Neutrophil (primary cell): ENCODE results near the gene PDCL3.

Source experiments
- H3K27ac ChIP-seq: fragments of 200-600 bp; sonication (generic); 2 replicates; pipeline ENCODE4 v1.5.1; 2016; ENCODE audit warnings: mild to moderate bottlenecking, moderate library complexity
- H3K27me3 ChIP-seq: fragments of 200-600 bp; sonication (generic); 2 replicates; pipeline ENCODE4 v1.6.0; 2016; ENCODE audit warnings: mild to moderate bottlenecking
- H3K36me3 ChIP-seq: fragments of 200-600 bp; sonication (generic); 2 replicates; pipeline ENCODE4 v1.5.1; 2017
- H3K4me1 ChIP-seq, 2 experiments: fragments of 200-600 bp in 1 of 2; sonication (generic) in 1 of 2; 1 replicate in 1 of 2; 2 replicates in 1 of 2; pipeline versions ENCODE4 v1.5.1 to v1.6.1; 2013 to 2016; ENCODE audit warnings: low read depth in 1 of 2, low read length in 1 of 2, mild to moderate bottlenecking in 1 of 2, moderate library complexity in 1 of 2; ENCODE audit not compliant: control insufficient read depth in 1 of 2, insufficient read depth in 1 of 2
- H3K4me3 ChIP-seq, 2 experiments: fragments of 200-600 bp in 1 of 2; sonication (generic) in 1 of 2; 1 replicate in 1 of 2; 2 replicates in 1 of 2; pipeline ENCODE4 v1.5.1; 2013 to 2016; ENCODE audit warnings: low read depth in 1 of 2, low read length in 1 of 2, mild to moderate bottlenecking in 1 of 2, moderate library complexity in 1 of 2
- H3K9me3 ChIP-seq: fragments of 200-600 bp; sonication (generic); 2 replicates; pipeline ENCODE4 v1.5.1; 2016
- TF ChIP-seq, protein P1 (sequence below): fragments of 200-600 bp; sonication (generic); IDR thresholded peaks from 2 replicates; pipeline ENCODE4 v1.5.1; 2016; ENCODE audit warnings: antibody characterized with exemption

Gene PDCL3

DNA sequence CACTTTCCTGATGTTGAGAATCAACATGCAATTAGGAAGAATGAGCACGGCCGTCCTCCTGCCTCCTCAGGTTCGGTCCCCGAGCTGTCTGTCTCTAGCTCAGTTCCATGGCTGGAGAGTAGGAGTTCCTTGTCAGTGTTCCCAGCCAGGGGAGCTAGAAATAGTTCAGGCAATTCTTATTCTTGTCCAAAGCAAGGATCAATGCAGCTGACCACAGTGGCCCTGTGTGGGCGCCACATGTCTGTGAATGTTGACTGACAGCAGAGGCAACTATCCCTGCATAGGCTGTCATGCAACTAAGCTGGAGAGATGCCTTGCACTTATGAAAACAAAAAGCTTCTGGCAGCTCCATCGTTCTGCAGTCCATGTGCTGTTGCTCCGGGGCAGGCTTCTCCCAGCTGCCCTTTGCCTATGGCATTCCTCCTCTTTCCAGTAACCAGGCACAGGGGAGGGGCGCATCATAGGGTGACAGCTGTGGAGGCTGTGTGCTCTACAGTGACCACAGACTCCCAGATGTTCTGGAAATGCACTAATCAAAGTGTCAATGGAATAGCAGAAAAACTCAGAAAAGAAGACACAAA lies 58.7 kb downstream of the PDCL3 start:
- no peaks in the 10 kb centered on the region for H3K9me3 ChIP-seq
- no peaks in the 10 kb centered on the region for H3K4me1 ChIP-seq
- no peaks in the 10 kb centered on the region for H3K36me3 ChIP-seq
- H3K27ac ChIP-seq = no peak overlapping the region
- TF ChIP-seq, protein P1, sequence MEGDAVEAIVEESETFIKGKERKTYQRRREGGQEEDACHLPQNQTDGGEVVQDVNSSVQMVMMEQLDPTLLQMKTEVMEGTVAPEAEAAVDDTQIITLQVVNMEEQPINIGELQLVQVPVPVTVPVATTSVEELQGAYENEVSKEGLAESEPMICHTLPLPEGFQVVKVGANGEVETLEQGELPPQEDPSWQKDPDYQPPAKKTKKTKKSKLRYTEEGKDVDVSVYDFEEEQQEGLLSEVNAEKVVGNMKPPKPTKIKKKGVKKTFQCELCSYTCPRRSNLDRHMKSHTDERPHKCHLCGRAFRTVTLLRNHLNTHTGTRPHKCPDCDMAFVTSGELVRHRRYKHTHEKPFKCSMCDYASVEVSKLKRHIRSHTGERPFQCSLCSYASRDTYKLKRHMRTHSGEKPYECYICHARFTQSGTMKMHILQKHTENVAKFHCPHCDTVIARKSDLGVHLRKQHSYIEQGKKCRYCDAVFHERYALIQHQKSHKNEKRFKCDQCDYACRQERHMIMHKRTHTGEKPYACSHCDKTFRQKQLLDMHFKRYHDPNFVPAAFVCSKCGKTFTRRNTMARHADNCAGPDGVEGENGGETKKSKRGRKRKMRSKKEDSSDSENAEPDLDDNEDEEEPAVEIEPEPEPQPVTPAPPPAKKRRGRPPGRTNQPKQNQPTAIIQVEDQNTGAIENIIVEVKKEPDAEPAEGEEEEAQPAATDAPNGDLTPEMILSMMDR = no peak
- no peaks in the 10 kb centered on the region for H3K27me3 ChIP-seq
- no peak overlapping the region for H3K4me3 ChIP-seq

DNA sequence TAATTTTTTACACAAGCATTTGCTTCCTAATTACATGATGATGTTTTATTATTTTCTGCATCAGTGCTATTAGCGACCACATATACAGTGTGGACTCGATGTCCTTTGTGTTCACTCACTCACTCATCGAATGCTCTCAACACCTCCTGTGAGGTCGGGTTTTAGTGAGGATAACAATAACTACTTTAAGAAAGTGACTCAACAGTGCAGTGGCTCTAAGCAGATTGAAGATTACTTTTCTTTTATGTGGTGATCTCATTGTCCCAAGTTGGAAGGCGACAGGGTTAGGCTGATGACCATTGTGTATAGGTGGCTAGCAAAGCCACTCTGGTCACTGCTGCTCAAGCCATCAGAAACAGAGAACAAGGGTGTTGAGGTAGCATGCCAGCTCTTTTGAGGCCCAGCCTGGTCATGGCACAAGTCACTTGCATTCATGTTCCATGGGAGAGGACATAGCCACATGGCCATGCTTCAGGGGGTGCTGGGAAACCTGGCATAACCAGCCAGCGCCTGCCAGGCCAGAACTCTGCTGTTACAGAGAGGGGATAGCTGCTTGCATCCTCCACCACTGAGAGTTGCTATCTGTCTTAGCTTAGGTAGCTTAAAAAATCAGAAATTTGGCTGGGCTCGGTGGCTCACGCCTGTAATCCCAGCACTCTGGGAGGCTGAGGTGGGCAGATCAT lies 60.4 kb downstream of the PDCL3 start:
- Histone ChIP-seq H3K4me3 (no peak overlapping the region), H3K27ac (no peak overlapping the region), H3K9me3 (no peaks in the 10 kb centered on the region), H3K36me3 (no peaks in the 10 kb centered on the region), H3K27me3 (no peaks in the 10 kb centered on the region), H3K4me1 (no peaks in the 10 kb centered on the region)
- TF ChIP-seq, protein P1 = no peak

DNA sequence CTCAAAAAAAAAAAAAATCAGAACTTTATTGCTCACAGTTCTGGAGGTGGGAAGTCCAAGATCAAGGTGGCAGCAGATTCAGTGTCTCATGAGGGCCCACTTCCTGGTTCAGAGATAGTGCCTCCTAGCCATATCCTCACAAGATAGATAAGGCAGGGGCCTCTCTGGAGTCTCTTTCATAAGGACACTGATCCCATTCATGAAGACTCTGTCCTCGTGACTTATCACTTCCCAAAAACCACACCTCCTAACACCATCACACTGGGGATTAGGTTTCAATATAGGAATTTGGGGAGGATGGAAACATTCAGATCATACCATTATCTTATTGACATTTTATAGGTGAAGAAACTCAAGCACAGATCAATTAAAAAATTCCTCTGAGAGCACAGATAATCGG lies 61.1 kb downstream of the PDCL3 start:
- no peaks in the 10 kb centered on the region for H3K4me1 ChIP-seq
- no peaks in the 10 kb centered on the region for H3K36me3 ChIP-seq
- no peak overlapping the region for H3K4me3 ChIP-seq
- H3K27ac ChIP-seq = no peak overlapping the region
- no peaks in the 10 kb centered on the region for H3K9me3 ChIP-seq
- H3K27me3 ChIP-seq = no peaks in the 10 kb centered on the region
- TF ChIP-seq, protein P1 = no peak

DNA sequence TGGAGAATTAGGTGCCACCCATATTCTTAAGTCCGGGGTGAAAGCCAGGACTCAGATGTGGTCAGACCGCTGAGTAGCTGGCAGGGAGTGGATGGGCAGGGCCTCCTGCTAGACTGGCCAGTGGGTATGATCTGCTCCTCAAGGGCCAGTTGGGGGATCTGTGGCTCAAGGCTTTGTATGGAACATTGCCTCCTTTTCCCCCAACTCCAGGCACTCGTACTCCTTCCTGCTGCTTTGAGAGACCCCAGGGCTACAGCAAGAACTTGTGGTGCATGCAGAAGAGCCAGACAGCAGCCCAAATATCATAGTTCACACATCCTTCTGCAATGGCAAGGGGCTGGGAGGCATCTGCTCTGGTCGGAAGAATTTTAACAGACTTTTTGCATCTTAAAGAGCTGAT lies 61.7 kb downstream of the PDCL3 start:
- no peaks in the 10 kb centered on the region for H3K9me3 ChIP-seq
- no peak overlapping the region for H3K27ac ChIP-seq
- TF ChIP-seq, protein P1 = no peak
- H3K36me3 ChIP-seq = no peaks in the 10 kb centered on the region
- H3K27me3 ChIP-seq = no peaks in the 10 kb centered on the region
- no peak overlapping the region for H3K4me3 ChIP-seq
- H3K4me1 ChIP-seq = no peaks in the 10 kb centered on the region

DNA sequence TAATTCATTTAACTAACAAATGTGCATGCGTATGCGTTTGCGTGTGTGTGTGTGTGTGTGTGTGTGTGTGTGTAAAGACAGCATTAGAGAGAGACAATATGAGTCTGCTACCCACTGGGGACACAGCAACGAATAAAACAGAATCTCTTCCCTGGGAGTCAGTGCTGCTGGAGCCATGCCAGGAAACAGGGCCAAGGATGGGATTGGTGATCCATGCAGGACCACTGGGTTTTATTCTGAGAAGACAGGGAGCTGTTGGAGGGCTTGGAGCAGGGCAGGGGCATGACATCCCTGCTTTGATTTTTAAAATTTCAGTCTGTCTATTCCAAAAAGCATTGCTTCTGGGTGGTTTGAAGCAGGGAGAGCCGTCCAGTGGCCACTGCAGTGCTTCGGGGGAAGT lies 62.9 kb downstream of the PDCL3 start:
- TF ChIP-seq, protein P1 = no peak
- no peak overlapping the region for H3K27ac ChIP-seq

More for the DNA sequence above, 62.9 kb downstream of the PDCL3 start:
- Histone ChIP-seq H3K27me3 (no peaks in the 10 kb centered on the region), H3K9me3 (no peaks in the 10 kb centered on the region), H3K4me3 (no peak overlapping the region), H3K36me3 (no peaks in the 10 kb centered on the region), H3K4me1 (no peaks in the 10 kb centered on the region)
